Peyer's patch (tissue), 4 donors: ENCODE results near the gene SFTPB.

ENCODE experiments used
- CTCF ChIP-seq, 6 experiments: fragments of 450-650 bp in 4 of 6; fragments of 200-600 bp in 2 of 6; sonication (generic) in 1 of 6; IDR thresholded peaks; one replicate each; pipeline ENCODE4 v1.5.1; 2017 to 2019; ENCODE audit warnings: antibody characterized with exemption in 6 of 6, mild to moderate bottlenecking in 3 of 6, moderate library complexity in 1 of 6
- POLR2A ChIP-seq, 2 donors: fragments of 450-650 bp; IDR thresholded peaks; one replicate each; pipeline ENCODE4 v1.5.1; 2017; ENCODE audit warnings: antibody characterized with exemption in 2 of 2, mild to moderate bottlenecking in 2 of 2, moderate library complexity in 2 of 2

DNA sequence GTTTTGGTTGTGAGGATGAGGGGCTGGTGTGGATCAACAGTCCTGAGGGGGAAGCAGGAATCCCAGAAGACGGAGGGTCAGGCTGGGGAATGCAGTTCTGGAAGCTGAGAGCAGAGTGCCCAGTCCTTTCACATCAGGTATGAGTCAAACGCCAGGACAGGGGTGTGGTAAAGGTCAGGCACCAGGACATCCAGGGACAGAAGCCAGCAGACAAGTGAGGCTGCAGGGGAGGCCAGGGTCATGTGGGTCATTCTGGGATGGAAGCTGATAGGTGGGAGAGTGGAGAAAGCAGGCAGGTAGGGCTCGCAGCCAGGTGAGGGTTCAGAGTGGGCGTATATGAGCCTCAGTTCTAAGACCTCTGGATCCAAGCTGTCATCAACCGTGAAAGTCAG lies 13.4 kb upstream of the SFTPB start:
- no peak for TF ChIP-seq CTCF (IDR thresholded peaks at IDR 0.05)
- no peak for TF ChIP-seq POLR2A (IDR thresholded peaks at IDR 0.05)
